Activated T-cell treated with anti-CD3 and anti-CD28 coated beads, Interleukin-2, amount 50 U/mL, for 24 hours (primary cell): ENCODE data around the gene SLC22A2.

Experiments
- DNase-seq: peaks from one replicate; pipeline ENCODE4 v3.0.0-alpha.2; 2020
- H3K27ac Mint-ChIP-seq: 2 replicates; pipeline ENCODE4 v1.8.0; 2020; ENCODE audit warnings: mild to moderate bottlenecking, mixed read lengths
- H3K27me3 Mint-ChIP-seq: 2 replicates; pipeline ENCODE4 v1.8.0; 2020; ENCODE audit warnings: mixed read lengths
- H3K36me3 Mint-ChIP-seq: 2 replicates; pipeline ENCODE4 v1.8.0; 2020; ENCODE audit warnings: low read depth, mixed read lengths
- H3K4me1 Mint-ChIP-seq: 2 replicates; pipeline ENCODE4 v1.8.0; 2020; ENCODE audit warnings: low read depth, mixed read lengths
- H3K4me3 Mint-ChIP-seq: 2 replicates; pipeline ENCODE4 v1.8.0; 2020; ENCODE audit warnings: mild to moderate bottlenecking, moderate library complexity, mixed read lengths
- H3K9me3 Mint-ChIP-seq: 2 replicates; pipeline ENCODE4 v1.8.0; 2020; ENCODE audit warnings: mixed read lengths

Gene SLC22A2

GRCh38 chr6:160264061-160264612, 5.5 kb upstream of the SLC22A2 start:
- DNase-seq: no peak

GRCh38 chr6:160263196-160263939, 4.7 kb upstream of the SLC22A2 start:
- Mint-ChIP-seq H3K27me3 (peaks cover 18% of the 10 kb centered on the region), H3K36me3 (no peaks in the 10 kb centered on the region), H3K9me3 (no peaks in the 10 kb centered on the region), H3K4me1 (peaks cover 8% of the 10 kb centered on the region), H3K27ac (no peak overlapping the region), H3K4me3 (no peak overlapping the region)
- no peak for DNase-seq

More at GRCh38 chr6:160264061-160264612, 5.5 kb upstream of the SLC22A2 start:
- Mint-ChIP-seq H3K36me3 (no peaks in the 10 kb centered on the region), H3K9me3 (no peaks in the 10 kb centered on the region), H3K27me3 (peaks cover 19% of the 10 kb centered on the region), H3K27ac (no peak overlapping the region), H3K4me3 (no peak overlapping the region), H3K4me1 (peaks cover 8% of the 10 kb centered on the region)

GRCh38 chr6:160261991-160262680, 3.5 kb upstream of the SLC22A2 start:
- Mint-ChIP-seq H3K36me3 (no peaks in the 10 kb centered on the region), H3K27me3 (peaks cover 16% of the 10 kb centered on the region), H3K9me3 (no peaks in the 10 kb centered on the region), H3K4me1 (peaks cover 8% of the 10 kb centered on the region), H3K27ac (no peak overlapping the region), H3K4me3 (no peak overlapping the region)
- no peak for DNase-seq

- DNase-seq: no peak
- peaks cover 2% of the 10 kb centered on the region for H3K4me1 Mint-ChIP-seq
- no peak overlapping the region for H3K4me3 Mint-ChIP-seq
- no peaks in the 10 kb centered on the region for H3K36me3 Mint-ChIP-seq
- H3K27me3 Mint-ChIP-seq: peaks cover 26% of the 10 kb centered on the region
- no peak overlapping the region for H3K27ac Mint-ChIP-seq
- H3K9me3 Mint-ChIP-seq: no peaks in the 10 kb centered on the region
These were observed 2.3 kb upstream of the SLC22A2 start for GRCh38 chr6:160260803-160261450.

GRCh38 chr6:160260367-160260766, 1.7 kb upstream of the SLC22A2 start:
- Mint-ChIP-seq H3K27me3 (peaks cover 30% of the 10 kb centered on the region), H3K36me3 (no peaks in the 10 kb centered on the region), H3K4me1 (no peaks in the 10 kb centered on the region), H3K4me3 (no peak overlapping the region), H3K27ac (no peak overlapping the region), H3K9me3 (no peaks in the 10 kb centered on the region)
- DNase-seq: no peak

- Mint-ChIP-seq H3K9me3 (no peaks in the 10 kb centered on the region), H3K4me1 (no peaks in the 10 kb centered on the region), H3K27ac (no peak overlapping the region), H3K27me3 (peaks cover 35% of the 10 kb centered on the region), H3K36me3 (no peaks in the 10 kb centered on the region), H3K4me3 (no peak overlapping the region)
- no peak for DNase-seq
These were observed 977 bp upstream of the SLC22A2 start for GRCh38 chr6:160259598-160259997.

GRCh38 chr6:160259143-160259425, 463 bp upstream of the SLC22A2 start:
- Mint-ChIP-seq H3K4me1 (no peaks in the 10 kb centered on the region), H3K27ac (no peak overlapping the region), H3K9me3 (no peaks in the 10 kb centered on the region), H3K27me3 (peaks cover 39% of the 10 kb centered on the region), H3K36me3 (no peaks in the 10 kb centered on the region), H3K4me3 (no peak overlapping the region)
- DNase-seq: no peak

GRCh38 chr6:160256445-160256844, 2.2 kb downstream of the SLC22A2 start:
- peaks cover 4% of the 10 kb centered on the region for H3K4me1 Mint-ChIP-seq
- H3K27ac Mint-ChIP-seq: no peak overlapping the region
- H3K9me3 Mint-ChIP-seq: no peaks in the 10 kb centered on the region
- no peaks in the 10 kb centered on the region for H3K36me3 Mint-ChIP-seq
- H3K27me3 Mint-ChIP-seq: peaks cover 46% of the 10 kb centered on the region
- no peak overlapping the region for H3K4me3 Mint-ChIP-seq
- DNase-seq: no peak

- no peaks in the 10 kb centered on the region for H3K9me3 Mint-ChIP-seq
- H3K27me3 Mint-ChIP-seq: peaks cover 49% of the 10 kb centered on the region
- no peak for DNase-seq
- peaks cover 4% of the 10 kb centered on the region for H3K4me1 Mint-ChIP-seq
- H3K27ac Mint-ChIP-seq: no peak overlapping the region
- no peaks in the 10 kb centered on the region for H3K36me3 Mint-ChIP-seq
- H3K4me3 Mint-ChIP-seq: no peak overlapping the region
These were observed 3.9 kb downstream of the SLC22A2 start for GRCh38 chr6:160254467-160255312.

GRCh38 chr6:160253714-160254113, 4.9 kb downstream of the SLC22A2 start:
- Mint-ChIP-seq H3K9me3 (no peaks in the 10 kb centered on the region), H3K4me1 (peaks cover 6% of the 10 kb centered on the region), H3K36me3 (no peaks in the 10 kb centered on the region), H3K4me3 (no peak overlapping the region), H3K27ac (no peak overlapping the region), H3K27me3 (peaks cover 45% of the 10 kb centered on the region)
- no peak for DNase-seq

GRCh38 chr6:160253292-160253691, 5.3 kb downstream of the SLC22A2 start:
- Mint-ChIP-seq H3K27ac (no peak overlapping the region), H3K27me3 (peaks cover 45% of the 10 kb centered on the region), H3K9me3 (no peaks in the 10 kb centered on the region)

GRCh38 chr6:160252073-160252813, 6.4 kb downstream of the SLC22A2 start:
- no peak for DNase-seq
- Mint-ChIP-seq H3K27ac (no peak overlapping the region), H3K4me3 (no peak overlapping the region), H3K36me3 (no peaks in the 10 kb centered on the region), H3K27me3 (peaks cover 43% of the 10 kb centered on the region), H3K9me3 (no peaks in the 10 kb centered on the region), H3K4me1 (peaks cover 8% of the 10 kb centered on the region)

More at GRCh38 chr6:160253292-160253691, 5.3 kb downstream of the SLC22A2 start:
- Mint-ChIP-seq H3K4me1 (peaks cover 8% of the 10 kb centered on the region), H3K4me3 (no peak overlapping the region), H3K36me3 (no peaks in the 10 kb centered on the region)
- no peak for DNase-seq

- H3K36me3 Mint-ChIP-seq: no peaks in the 10 kb centered on the region
- H3K9me3 Mint-ChIP-seq: no peaks in the 10 kb centered on the region
- H3K27me3 Mint-ChIP-seq: peaks cover 22% of the 10 kb centered on the region
- H3K4me1 Mint-ChIP-seq: peaks cover 8% of the 10 kb centered on the region
- DNase-seq: no peak
- H3K4me3 Mint-ChIP-seq: no peak overlapping the region
- no peak overlapping the region for H3K27ac Mint-ChIP-seq
These were observed 8.9 kb downstream of the SLC22A2 start for GRCh38 chr6:160249671-160250070.

- Mint-ChIP-seq H3K36me3 (no peaks in the 10 kb centered on the region), H3K9me3 (no peaks in the 10 kb centered on the region), H3K4me3 (no peak overlapping the region), H3K27ac (no peak overlapping the region), H3K27me3 (peaks cover 17% of the 10 kb centered on the region), H3K4me1 (peaks cover 8% of the 10 kb centered on the region)
- no peak for DNase-seq
These were observed 10.1 kb downstream of the SLC22A2 start for GRCh38 chr6:160248538-160248937.
